ENCODE data around the gene CHTF18.
"Not testable (repeated sequence)": the region's sequence is repeated elsewhere in the genome, so short reads cannot be mapped to it uniquely, and the experiment has no call there.

Gene CHTF18

DNA sequence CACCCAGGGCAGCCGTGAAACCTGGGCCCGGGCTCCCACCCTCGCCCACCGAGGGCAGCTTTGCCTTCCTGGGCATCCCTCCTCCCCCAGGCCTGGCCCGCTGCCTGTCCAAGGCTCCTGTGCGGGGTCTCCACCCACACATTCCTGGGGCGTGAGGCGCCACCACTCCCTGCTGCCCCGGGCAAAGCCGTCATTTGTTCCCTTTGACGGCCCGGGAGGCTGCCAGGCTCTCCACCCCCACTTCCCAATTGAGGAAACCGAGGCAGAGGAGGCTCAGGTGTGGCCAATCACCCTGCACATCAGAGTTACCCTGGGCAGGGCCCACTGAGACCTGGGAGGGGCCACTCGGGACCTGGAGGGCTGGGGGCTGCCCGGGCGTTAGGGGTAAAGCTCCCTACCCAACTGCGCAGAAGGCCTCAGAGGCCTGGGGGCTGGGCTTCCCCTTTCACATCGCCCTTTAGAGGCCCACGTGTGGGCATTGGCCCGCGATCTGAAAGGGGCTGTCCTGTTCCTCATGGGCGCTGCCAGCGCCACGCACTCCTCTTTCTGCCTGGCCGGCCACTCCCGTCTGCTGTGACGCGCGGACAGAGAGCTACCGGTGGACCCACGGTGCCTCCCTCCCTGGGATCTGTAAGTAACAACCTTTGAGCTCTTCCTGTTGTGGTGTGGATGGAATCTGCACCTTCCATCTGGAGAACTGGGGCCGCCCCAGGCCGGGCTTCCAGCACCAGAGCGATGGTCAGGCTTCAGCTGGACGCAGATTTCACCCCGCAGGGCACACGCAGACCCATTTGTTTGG lies 27.7 kb upstream of the CHTF18 start, which contains the start of gene MSLN:
Gene MSLN (plus strand): TSS at position 190 of the 799 bp plus-strand sequence. CDS start 1,947 bp downstream, outside the sequence.
- no peak for DNase-seq

DNA sequence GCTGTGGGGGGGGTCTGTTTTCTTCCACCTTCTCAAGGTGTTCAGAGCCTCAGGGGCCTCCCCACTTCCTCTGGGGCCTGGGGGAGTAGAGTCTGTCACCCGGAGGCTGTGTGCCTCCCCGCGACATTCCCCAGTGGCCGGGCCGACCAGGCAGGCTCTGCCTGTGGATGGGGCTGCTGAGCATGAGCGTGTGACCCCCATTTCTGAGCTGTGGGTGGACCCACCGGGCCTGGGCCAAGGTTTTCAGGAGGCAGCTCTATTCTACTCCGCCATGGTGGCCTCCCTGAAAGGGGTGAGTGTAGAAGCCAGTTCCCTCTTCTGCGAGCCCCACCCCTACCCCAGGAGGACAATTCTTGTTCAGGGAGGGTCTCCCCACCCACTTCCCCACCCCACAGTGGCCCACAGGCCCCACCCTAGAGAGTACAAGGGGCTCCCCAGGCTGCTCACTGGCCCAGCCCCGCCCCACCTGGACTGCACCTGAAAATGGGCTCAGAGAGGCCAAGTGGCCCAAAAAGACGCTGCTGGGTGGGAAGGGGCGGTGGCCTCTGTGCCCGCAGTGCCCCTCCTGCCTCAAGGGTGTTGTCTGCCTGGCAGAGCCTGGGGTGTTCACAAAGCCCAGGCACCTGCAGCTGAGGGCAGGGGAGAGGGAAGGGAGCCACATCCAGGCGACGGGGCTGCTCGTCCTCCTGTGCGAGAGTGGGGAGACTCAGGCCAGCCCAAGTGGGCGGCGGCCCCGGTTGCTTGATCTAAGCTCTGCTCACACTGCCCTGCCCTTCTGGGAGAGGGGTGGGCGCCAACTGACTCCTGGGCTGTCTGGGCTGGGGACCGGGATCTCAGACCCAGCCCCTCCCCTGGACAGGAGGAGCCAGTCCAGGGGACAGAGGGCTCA lies 26.6 kb upstream of the CHTF18 start:
- no peak for DNase-seq

DNA sequence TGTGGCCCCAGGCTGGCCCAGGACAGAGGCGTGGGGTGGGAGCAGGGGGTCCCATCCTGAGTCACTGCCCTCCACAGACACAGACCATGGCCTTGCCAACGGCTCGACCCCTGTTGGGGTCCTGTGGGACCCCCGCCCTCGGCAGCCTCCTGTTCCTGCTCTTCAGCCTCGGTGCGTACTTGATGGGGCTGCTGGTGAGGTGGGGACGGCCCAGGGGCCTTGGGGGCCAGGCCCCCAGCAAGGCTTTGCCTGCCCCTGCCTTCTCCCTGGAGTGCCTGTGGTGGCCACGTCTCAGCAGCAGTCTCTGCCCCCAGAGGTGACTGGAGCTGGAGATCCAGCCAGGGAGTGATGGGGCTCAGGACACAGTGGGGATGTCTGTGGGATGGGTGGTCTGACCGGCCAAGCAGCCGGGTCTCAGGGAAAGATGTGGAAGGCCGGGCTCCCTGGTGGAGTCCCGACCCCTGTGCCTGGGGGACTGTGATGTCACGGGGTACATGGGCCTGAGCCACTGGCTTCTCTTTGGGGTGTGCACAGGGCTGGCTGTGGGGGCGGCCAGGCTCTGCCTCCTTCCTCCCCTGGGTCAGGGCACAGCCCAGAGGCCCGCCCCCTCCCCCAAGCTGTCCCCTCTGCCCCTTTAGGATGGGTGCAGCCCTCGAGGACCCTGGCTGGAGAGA lies 25.7 kb upstream of the CHTF18 start:
- DNase-seq = no peak

DNA sequence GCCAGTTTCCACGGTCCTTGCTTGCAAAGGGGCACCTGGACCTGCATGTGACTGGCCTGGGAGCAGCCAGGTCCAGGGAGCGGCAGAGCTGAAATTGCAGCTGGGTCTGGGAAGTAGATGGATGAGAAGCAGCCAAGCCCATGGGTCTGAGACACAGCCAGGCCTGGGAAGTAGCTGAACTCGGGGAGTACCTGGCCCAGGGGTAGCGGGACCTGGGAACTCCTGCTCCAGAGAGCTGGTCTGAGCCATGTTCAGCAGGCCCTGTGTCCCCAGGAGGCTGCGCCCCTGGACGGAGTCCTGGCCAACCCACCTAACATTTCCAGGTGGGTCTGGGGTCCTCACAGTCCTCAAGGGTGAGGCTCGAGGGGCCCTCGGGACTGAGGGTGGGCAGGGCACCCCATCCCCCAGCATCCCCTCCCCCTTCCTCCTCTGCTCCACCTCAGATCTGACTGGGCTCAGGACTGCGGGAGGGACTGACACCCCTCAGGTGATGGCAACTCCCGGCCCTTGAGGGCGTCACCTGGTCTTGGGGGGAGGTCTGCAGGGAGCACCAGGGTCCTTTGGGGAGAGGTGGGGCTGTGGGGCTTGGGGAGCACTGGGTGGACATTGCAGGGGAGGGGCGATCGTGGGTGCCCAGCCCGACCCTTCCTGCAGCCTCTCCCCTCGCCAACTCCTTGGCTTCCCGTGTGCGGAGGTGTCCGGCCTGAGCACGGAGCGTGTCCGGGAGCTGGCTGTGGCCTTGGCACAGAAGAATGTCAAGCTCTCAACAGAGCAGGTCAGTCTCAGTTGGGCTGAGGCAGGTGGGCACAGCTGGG lies 24.8 kb upstream of the CHTF18 start:
- DNase-seq = no peak

DNA sequence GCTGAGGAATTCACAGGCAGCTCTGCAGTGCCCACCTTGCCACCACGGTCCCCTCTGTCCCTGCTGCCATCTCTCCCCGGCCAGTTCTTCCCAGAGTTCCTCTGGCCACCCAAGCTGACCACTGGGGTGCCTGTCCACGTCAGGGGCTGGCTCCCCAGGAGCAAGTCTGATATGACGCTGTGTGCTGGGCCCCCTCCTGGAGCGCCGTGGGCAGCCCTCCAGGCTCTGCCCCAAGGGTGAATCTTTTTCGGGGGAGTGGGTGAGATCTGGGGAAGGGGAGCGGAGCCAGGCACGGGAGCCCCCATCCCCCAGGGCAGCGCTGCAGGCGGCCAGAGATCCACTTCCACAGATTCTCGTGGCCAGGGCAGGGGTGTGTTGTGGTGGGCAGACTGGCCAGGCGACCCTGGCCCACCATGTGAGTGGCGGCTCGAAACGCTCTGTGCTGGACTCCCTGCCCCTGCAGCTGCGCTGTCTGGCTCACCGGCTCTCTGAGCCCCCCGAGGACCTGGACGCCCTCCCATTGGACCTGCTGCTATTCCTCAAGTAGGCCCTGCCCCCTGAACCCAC lies 24.2 kb upstream of the CHTF18 start:
- DNase-seq = no peak

DNA sequence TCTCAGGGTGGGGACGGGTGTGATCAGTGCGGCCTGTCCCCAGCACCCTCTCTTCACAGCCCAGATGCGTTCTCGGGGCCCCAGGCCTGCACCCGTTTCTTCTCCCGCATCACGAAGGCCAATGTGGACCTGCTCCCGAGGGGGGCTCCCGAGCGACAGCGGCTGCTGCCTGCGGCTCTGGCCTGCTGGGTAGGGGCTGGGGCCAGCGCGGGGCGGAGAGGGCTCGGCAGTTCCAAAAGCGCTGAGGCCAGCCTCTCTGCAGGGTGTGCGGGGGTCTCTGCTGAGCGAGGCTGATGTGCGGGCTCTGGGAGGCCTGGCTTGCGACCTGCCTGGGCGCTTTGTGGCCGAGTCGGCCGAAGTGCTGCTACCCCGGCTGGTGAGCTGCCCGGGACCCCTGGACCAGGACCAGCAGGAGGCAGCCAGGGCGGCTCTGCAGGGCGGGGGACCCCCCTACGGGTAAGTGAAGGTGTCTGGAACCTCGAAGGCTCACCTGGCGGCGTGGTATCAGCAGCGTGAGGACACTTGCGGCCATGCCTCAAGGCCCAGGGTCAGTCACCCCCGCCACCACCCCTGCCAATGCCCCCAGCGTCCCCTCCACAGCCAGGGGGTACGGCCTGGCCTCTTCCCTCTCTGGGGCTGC lies 23.5 kb upstream of the CHTF18 start:
- DNase-seq = no peak

DNA sequence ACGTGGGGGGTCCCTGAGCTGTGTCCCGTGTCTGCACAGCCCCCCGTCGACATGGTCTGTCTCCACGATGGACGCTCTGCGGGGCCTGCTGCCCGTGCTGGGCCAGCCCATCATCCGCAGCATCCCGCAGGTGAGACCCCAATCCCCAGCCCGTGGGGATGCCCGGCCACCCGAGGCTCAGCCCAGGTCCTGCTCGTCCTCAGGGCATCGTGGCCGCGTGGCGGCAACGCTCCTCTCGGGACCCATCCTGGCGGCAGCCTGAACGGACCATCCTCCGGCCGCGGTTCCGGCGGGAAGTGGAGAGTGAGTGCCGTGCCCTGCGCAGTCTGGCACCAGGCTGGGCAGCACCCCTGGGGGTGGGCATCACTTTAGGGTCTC lies 22.9 kb upstream of the CHTF18 start:
- DNase-seq = no peak

DNA sequence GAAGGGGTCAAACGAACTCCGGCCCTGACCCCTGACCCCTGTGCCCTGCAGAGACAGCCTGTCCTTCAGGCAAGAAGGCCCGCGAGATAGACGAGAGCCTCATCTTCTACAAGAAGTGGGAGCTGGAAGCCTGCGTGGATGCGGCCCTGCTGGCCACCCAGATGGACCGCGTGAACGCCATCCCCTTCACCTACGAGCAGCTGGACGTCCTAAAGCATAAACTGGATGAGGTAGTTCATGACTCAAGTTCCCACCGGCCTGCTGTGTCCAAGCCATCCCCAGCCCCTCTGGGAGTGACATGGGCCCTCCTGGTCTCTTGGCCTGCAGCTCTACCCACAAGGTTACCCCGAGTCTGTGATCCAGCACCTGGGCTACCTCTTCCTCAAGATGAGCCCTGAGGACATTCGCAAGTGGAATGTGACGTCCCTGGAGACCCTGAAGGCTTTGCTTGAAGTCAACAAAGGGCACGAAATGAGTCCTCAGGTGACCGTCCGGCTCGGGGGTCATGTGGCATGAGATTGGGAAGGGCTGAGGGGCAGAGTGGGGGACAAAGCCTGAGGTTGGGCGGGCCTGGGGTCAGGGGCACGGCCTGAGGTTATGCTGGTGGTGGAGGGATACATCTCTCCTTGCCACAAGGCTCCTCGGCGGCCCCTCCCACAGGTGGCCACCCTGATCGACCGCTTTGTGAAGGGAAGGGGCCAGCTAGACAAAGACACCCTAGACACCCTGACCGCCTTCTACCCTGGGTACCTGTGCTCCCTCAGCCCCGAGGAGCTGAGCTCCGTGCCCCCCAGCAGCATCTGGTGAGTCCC lies 22.2 kb upstream of the CHTF18 start:
- DNase-seq = no peak

DNA sequence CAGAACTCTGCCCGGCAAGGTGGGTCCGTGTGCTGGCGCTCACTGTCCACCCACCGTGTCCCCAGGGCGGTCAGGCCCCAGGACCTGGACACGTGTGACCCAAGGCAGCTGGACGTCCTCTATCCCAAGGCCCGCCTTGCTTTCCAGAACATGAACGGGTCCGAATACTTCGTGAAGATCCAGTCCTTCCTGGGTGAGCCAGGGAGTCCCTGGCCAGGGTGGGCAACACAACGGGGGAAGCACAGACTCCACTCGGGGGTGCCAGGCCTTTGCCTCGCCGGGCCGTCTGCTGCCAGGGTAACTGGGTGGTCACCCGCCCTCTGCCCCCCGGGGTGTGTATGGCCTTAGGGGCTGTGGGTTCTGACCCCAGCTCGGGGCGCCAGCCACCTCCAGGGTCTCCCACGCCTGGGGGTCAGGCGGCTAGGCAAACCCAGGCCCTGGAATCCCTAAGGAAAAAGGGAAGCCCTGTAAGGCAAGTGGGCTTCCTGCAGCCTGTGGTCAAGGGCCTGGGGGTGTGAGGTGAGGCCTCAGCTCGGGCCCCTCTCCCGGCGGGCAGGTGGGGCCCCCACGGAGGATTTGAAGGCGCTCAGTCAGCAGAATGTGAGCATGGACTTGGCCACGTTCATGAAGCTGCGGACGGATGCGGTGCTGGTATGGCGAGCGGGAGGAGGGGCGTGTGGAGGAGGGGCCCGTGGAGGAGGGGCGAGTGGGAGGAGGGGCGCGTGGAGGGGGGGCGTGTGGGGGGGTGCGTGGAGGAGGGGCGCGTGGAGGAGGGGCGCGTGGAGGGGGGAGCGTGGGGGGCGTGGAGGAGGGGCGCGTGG lies 21.4 kb upstream of the CHTF18 start:
- DNase-seq = no peak

DNA sequence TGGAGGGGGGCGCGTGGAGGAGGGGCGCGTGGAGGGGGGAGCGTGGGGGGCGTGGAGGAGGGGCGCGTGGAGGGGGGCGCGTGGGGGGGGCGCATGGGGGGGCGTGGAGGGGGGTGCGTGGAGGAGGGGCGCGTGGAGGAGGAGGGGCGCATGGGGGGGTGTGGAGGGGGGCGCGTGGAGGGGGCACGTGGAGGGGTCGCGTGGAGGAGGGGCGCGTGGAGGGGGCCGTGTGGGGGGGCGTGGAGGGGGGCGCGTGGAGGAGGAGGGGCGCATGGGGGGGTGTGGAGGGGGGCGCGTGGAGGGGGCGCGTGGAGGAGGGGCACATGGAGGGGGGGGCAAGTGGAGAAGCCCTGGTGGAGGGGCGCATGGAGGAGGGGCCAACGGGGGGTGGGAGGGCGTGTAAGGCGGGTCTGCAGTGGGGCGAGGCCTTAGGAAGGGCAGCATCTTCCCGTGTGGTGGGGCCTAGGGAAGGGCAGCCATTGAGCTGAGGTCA lies 20.6 kb upstream of the CHTF18 start:
- DNase-seq = no peak

DNA sequence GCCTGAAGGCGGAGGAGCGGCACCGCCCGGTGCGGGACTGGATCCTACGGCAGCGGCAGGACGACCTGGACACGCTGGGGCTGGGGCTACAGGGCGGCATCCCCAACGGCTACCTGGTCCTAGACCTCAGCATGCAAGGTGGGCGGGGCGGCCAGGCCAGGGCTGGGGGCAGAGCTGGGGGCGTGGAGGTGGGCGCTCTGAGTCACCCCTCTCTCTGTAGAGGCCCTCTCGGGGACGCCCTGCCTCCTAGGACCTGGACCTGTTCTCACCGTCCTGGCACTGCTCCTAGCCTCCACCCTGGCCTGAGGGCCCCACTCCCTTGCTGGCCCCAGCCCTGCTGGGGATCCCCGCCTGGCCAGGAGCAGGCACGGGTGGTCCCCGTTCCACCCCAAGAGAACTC lies 20.0 kb upstream of the CHTF18 start:
- no peak for DNase-seq

DNA sequence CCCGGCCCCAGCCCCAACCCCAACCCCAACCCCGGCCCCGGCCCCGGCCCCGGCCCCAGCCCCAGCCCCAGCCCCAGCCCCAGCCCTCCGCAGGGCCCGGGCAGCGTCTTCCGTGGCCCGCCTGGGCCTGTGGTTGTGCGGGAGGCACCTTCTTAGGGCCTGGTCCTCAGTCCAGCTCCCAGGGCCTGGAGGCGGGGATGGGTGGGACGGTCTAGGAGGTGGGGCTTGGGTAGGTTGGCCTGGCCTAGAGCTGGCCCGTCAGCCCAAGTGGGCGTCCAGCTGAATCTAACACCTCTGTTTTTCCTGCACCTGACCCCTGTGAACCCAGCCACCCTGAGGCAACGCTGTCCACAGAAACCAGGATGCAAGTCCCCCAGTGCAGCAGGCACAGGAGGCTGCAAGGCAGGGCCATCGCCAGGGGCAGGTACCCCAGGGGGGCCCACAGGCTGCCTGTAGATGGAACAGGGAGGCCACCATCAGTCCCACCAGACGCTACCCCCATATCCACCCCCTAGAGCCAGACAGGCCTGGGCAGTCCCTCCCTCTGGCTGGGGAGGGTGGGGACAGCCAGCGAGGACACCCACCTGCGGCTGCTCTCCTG lies 19.1 kb upstream of the CHTF18 start:
- no peak for DNase-seq

DNA sequence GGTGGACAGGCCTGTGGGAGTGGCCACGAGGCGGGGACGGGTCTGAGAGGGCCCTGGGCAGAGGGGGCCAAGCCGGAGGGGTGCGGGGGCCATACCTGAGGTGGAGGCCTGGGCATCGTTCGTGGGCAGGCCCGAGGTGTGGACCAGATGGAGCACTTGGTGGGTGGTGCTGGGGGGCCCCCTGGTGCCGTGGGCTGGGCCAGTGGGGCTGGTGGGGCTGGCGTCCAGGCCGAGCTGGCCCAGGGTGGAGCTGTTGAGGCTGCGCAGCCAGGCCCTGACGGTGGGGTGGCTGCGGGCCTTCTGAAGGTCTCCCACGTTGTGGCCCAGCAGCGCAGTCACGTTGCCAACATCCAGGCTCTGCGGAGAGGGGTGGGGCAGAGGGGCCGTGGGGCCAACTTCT lies 18.5 kb upstream of the CHTF18 start:
- DNase-seq = no peak

DNA sequence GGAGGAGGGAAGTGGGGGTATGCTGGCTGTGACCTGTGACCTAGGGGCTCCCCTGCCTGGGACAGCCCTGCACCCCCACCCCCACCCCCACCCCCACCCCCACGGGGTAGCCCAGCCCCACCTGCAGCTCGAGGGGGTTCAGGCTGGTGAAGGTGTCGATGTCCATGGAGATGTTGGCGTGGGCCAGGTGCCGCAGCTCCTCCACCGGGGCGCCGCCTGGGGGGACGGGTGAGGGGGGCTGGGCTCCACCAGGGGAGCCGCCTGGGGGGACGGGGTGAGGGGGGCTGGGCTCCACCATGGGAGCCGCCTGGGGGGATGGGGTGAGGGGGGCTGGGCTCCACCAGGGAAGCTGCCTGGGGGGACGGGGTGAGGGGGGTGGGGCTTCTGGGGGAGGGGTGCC lies 18.0 kb upstream of the CHTF18 start:
- no peak for DNase-seq

DNA sequence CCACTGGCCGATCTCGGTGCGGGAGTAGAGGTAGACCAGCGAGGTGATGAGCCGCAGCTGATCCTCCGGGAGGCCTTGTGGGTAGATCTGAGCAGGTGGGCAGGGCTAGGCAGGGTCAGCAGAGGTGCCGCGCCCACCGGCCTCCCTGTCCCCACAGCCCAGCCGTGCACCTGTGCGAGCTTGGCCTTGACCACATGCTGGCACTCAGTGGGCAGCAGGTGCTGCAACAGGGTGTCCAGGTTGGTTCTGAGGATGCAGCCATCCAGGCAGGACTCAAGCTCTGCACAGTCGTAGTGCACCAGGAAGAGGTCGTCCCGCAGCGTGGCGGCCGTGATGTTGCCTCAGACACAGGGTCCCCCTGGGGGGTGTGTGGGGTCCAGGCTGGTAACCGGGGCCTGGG lies 15.5 kb upstream of the CHTF18 start:
- no peak for DNase-seq

DNA sequence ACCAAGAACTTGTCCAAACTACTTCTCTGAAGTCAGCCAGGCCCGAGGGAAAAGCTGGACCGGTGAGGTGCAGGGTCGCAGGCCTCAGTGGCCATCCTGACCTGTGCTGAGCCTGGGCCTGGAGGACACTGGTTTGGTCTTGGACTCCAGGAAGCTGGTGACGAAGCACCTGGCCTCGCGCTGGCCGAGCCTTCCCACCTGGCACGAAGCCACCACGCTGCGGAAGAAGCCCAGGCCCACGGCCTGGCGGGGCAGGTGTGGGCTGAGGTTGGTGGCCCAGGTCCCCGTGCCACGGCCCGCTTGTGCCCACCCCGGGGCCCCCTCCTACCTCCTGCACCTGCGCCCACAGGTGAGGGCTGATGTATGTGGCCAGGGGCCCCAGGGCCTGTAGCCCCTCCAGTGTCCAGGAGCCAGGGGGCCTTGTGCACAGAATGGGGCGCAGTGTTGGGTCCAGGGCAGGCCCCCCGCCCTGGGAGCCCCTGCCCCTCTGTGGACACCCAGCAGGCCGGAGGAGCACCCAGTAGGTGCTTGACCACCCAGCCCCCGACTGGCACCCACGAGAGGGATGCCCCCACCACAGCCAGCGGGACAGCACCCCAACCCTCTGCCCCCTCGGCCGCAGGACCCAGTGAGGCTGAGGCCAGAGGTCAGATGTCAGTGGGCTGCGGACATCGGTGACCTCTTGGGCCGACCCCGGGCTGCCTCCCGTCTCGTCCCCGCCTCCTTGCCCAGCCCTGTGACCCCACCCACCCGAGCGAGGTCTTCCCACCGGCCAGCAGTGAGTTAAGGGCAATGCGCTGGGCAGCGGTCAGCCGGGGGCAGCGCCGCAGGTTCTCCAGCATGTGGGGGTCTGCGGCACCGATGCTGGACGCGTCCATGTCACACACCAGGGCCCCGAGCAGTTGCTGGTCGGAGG lies 14.1 kb upstream of the CHTF18 start:
- no peak for DNase-seq

DNA sequence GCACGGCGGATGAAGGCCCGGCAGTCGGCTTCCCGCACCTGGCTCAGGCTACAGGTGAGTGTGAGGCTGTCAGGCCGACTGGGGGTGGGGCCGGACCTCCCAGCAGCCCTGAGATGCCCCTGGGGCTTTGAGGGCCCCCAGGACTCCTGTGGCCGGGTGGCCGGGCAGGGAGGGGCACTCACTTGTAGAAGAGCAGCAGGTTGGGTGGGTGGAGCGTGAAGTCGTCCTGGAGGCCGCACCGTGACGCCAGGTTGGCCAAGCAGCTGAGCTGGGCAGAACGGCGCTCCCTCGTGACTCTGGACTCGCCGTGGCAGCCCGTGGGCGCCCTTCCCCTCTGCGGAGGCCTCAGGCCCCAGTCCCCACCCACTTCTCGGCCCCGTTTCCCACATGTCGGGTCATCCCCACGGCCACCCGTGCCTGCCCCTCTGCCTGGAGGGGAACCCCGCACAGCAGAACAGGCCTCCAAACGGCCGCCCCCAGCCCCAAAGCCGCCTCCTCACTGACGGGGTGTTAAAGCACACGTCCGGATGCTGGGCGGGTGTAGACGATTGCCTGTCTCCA lies 13.1 kb upstream of the CHTF18 start:
- DNase-seq = no peak

DNA sequence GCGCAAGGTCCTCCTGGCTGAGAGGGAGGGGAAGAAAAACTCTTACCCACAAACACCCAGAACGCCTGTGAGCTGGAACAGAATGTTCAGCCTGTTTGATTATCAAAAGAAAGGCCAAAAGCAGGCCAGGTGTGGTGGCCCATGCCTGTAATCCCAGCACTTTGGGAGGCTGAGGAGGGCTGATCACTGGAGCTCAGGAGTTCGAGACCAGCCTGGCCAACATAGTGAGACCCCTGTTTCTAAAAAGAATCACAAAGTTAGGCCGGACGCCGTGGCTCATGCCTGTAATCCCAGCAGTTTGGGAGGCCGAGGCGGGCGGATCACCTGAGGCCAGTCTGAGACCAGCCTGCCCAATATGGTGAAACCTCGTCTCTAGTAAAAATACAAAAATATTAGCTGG lies 12.1 kb upstream of the CHTF18 start:
- DNase-seq = not testable (repeated sequence)
